Measurements from ENCODE around the gene SMYD3. TPM values are rescaled to one million over a fixed set of nuclear protein-coding genes. Genes with fewer than 3 reads are reported as not detected.

SMYD3 gene
- total and polyA plus RNA-seq, 9 of the 15 experiments (the other 6 are each of a cell fraction or from before 2014, with no cell fraction given): 128 to 440 (median 197) TPM

DNA sequence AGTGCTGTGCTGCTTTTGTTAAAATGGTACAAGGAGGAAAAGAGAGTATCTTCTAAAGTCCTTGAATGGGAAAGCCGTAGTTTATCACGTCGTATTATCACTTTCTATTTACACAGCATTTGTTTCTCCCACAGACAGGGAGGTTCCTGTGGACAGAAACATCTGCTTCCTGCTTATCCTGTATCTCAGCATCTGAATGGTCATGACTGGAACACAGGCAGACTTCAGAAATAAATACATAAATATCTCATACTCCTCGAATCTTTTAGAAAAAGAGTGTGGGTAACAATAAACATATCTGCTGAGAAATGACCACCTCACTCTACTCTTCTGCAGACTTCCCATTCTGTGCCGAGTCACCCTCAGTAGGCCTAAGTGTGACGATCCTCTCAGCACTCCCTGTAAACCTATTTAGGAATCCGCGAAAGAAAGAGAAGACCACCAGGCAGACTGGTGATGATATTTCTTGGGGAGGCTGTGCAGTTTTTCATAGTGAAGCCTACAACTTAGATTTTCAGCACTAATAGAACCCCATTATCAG, 393.5 kb downstream of the SMYD3 start (continued):
- TF ChIP-seq PHF21A (IDR thresholded peaks at IDR 0.05; ENCODE audit: borderline replicate concordance, low read depth) (no peak), ZNF586 (CRISPR knock-in tag; conservative IDR thresholded peaks at IDR 0.05) (no peak), NELFE (IDR thresholded peaks at IDR 0.05; ENCODE audit: insufficient read depth, insufficient read length) (no peak), DDX20 (tag; IDR thresholded peaks at IDR 0.05; ENCODE audit: low read depth) (no peak), NFRKB (IDR thresholded peaks at IDR 0.05; ENCODE audit: low read depth) (peak; percentile 41; the same call in 1 of the 2 replicates), ZFP1 (CRISPR knock-in tag; IDR thresholded peaks at IDR 0.05) (no peak), POLR2AphosphoS2 (IDR thresholded peaks at IDR 0.05; ENCODE audit: low read length) (no peak), HMGN3 (IDR thresholded peaks at IDR 0.05; ENCODE audit: borderline replicate concordance, extremely low read depth, insufficient read length, low read depth, low read length) (peak; percentile 55), ZNF561 (CRISPR knock-in tag; conservative IDR thresholded peaks at IDR 0.05) (no peak), ADNP (tag; IDR thresholded peaks at IDR 0.05) (no peak), ZNF184 (CRISPR knock-in tag; IDR thresholded peaks at IDR 0.05) (no peak), ZBTB1 (CRISPR knock-in tag; IDR thresholded peaks at IDR 0.05; ENCODE audit: borderline replicate concordance, low read depth) (no peak), EWSR1 (IDR thresholded peaks at IDR 0.05; ENCODE audit: borderline replicate concordance, low read depth, partially characterized antibody) (no peak), PHB2 (IDR thresholded peaks at IDR 0.05; ENCODE audit: low read depth) (no peak), SP1 (CRISPR knock-in tag; IDR thresholded peaks at IDR 0.05) (no peak), MYBL2 (IDR thresholded peaks at IDR 0.05; ENCODE audit: low read depth) (no peak), MYBL2 (CRISPR knock-in tag; IDR thresholded peaks at IDR 0.05; ENCODE audit: borderline replicate concordance) (no peak), KDM2B (CRISPR knock-in tag; IDR thresholded peaks at IDR 0.05) (no peak), SP2 (IDR thresholded peaks at IDR 0.05; ENCODE audit: extremely low read depth, low read depth, low read length, poor library complexity, severe bottlenecking) (no peak), OTX1 (CRISPR knock-in tag; IDR thresholded peaks at IDR 0.05) (no peak)
- TF ChIP-seq, protein P1, sequence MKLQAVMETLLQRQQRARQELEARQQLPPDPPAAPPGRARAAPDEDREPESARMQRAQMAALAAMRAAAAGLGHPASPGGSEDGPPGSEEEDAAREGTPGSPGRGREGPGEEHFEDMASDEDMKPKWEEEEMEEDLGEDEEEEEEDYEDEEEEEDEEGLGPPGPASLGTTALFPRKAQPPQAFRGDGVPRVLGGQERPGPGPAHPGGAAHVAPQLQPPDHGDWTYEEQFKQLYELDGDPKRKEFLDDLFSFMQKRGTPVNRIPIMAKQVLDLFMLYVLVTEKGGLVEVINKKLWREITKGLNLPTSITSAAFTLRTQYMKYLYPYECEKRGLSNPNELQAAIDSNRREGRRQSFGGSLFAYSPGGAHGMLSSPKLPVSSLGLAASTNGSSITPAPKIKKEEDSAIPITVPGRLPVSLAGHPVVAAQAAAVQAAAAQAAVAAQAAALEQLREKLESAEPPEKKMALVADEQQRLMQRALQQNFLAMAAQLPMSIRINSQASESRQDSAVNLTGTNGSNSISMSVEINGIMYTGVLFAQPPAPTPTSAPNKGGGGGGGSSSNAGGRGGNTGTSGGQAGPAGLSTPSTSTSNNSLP (IDR thresholded peaks at IDR 0.05; ENCODE audit: borderline replicate concordance, low read depth, low read length): peak; percentile 84
- TF ChIP-seq, protein P2, sequence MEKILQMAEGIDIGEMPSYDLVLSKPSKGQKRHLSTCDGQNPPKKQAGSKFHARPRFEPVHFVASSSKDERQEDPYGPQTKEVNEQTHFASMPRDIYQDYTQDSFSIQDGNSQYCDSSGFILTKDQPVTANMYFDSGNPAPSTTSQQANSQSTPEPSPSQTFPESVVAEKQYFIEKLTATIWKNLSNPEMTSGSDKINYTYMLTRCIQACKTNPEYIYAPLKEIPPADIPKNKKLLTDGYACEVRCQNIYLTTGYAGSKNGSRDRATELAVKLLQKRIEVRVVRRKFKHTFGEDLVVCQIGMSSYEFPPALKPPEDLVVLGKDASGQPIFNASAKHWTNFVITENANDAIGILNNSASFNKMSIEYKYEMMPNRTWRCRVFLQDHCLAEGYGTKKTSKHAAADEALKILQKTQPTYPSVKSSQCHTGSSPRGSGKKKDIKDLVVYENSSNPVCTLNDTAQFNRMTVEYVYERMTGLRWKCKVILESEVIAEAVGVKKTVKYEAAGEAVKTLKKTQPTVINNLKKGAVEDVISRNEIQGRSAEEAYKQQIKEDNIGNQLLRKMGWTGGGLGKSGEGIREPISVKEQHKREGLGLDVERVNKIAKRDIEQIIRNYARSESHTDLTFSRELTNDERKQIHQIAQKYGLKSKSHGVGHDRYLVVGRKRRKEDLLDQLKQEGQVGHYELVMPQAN (IDR thresholded peaks at IDR 0.05; ENCODE audit: borderline replicate concordance): no peak
- TF ChIP-seq, protein P3, sequence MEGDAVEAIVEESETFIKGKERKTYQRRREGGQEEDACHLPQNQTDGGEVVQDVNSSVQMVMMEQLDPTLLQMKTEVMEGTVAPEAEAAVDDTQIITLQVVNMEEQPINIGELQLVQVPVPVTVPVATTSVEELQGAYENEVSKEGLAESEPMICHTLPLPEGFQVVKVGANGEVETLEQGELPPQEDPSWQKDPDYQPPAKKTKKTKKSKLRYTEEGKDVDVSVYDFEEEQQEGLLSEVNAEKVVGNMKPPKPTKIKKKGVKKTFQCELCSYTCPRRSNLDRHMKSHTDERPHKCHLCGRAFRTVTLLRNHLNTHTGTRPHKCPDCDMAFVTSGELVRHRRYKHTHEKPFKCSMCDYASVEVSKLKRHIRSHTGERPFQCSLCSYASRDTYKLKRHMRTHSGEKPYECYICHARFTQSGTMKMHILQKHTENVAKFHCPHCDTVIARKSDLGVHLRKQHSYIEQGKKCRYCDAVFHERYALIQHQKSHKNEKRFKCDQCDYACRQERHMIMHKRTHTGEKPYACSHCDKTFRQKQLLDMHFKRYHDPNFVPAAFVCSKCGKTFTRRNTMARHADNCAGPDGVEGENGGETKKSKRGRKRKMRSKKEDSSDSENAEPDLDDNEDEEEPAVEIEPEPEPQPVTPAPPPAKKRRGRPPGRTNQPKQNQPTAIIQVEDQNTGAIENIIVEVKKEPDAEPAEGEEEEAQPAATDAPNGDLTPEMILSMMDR (IDR thresholded peaks at IDR 0.05 in 2 of 3, conservative IDR thresholded peaks at IDR 0.05 in 1 of 3; ENCODE audit: insufficient read depth in 2 of 3, low read depth in 1 of 3, low read length in 3 of 3): no peak

Measured in K562 (cell line).